GM23338 (cell line): ENCODE data around the gene CACNA2D1.

Experiments used
- CREB1 ChIP-seq: fragments of 250-450 bp; sonication (Bioruptor Pico); IDR thresholded peaks from 2 replicates; pipeline ENCODE4 v1.5.0; 2020; ENCODE audit warnings: low read depth, mild to moderate bottlenecking, moderate library complexity
- EZH2 ChIP-seq: fragments of 200-600 bp; sonication (generic); IDR thresholded peaks from one replicate; pipeline ENCODE4 v1.8.0; 2017; ENCODE audit warnings: antibody characterized with exemption, mild to moderate bottlenecking, low read depth; ENCODE audit not compliant: unreplicated experiment
- EZH2phosphoT487 ChIP-seq: fragments of 200-600 bp; sonication (generic); IDR thresholded peaks from one replicate; pipeline ENCODE4 v1.8.1; 2018; ENCODE audit warnings: antibody characterized with exemption; ENCODE audit not compliant: unreplicated experiment
- JUNB ChIP-seq: IDR thresholded peaks from one replicate; pipeline ENCODE4 v1.6.1; 2016; ENCODE audit warnings: antibody characterized with exemption; ENCODE audit not compliant: unreplicated experiment
- POLR2AphosphoS5 ChIP-seq: IDR thresholded peaks from 2 replicates; pipeline ENCODE4 v1.6.1; 2016; ENCODE audit warnings: antibody characterized with exemption, low read depth
- REST ChIP-seq: IDR thresholded peaks from one replicate; pipeline ENCODE4 v1.6.1; 2018; ENCODE audit warnings: antibody characterized with exemption; ENCODE audit not compliant: unreplicated experiment
- STAT1 ChIP-seq: IDR thresholded peaks from one replicate; pipeline ENCODE4 v1.6.1; 2016; ENCODE audit warnings: antibody characterized with exemption; ENCODE audit not compliant: unreplicated experiment
- TF ChIP-seq, protein P1 (sequence below), 2 experiments: fragments of 200-600 bp in 1 of 2; sonication (generic) in 1 of 2; conservative IDR thresholded peaks; 2 replicates each; pipeline versions ENCODE4 v1.5.1 to v1.6.1; 2016 to 2017; ENCODE audit warnings: antibody characterized with exemption in 2 of 2, low read depth in 2 of 2, mild to moderate bottlenecking in 2 of 2, moderate library complexity in 1 of 2
- TF ChIP-seq, protein P2 (sequence below): IDR thresholded peaks from 2 replicates; pipeline ENCODE4 v1.6.1; 2016; ENCODE audit warnings: antibody characterized with exemption
- TF ChIP-seq, protein P3 (sequence below): fragments of 250-450 bp; sonication (Bioruptor Pico); IDR thresholded peaks from 2 replicates; pipeline ENCODE4 v1.5.0; 2020; ENCODE audit warnings: mild to moderate bottlenecking, moderate library complexity

DNA sequence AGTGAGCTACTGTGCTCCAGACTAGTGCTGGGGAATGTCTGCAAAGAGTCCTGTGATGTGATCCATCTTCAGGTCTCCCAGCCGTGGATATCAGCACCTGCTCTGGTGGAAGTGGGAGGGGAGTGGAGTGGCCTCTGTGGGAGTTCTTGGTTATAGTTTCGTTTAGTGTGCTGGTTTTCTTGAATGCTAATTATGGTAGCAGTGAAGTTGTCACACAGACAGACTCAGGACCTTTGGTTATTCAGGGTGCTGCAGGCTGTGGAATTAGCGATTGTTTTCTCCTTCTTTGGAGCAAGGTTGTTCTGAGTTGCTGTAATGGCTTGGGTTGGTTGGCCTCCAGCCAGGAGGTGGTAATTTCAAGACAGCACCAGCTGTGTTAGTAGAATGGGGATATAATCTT lies 541.0 kb downstream of the CACNA2D1 start:
- TF ChIP-seq EZH2 (no peak), REST (no peak), STAT1 (no peak), POLR2AphosphoS5 (no peak), EZH2phosphoT487 (no peak), CREB1 (no peak), JUNB (no peak)
- TF ChIP-seq, protein P1, sequence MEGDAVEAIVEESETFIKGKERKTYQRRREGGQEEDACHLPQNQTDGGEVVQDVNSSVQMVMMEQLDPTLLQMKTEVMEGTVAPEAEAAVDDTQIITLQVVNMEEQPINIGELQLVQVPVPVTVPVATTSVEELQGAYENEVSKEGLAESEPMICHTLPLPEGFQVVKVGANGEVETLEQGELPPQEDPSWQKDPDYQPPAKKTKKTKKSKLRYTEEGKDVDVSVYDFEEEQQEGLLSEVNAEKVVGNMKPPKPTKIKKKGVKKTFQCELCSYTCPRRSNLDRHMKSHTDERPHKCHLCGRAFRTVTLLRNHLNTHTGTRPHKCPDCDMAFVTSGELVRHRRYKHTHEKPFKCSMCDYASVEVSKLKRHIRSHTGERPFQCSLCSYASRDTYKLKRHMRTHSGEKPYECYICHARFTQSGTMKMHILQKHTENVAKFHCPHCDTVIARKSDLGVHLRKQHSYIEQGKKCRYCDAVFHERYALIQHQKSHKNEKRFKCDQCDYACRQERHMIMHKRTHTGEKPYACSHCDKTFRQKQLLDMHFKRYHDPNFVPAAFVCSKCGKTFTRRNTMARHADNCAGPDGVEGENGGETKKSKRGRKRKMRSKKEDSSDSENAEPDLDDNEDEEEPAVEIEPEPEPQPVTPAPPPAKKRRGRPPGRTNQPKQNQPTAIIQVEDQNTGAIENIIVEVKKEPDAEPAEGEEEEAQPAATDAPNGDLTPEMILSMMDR (conservative IDR thresholded peaks at IDR 0.05; ENCODE audit: low read depth in 2 of 2), result no peak
- TF ChIP-seq, protein P2, sequence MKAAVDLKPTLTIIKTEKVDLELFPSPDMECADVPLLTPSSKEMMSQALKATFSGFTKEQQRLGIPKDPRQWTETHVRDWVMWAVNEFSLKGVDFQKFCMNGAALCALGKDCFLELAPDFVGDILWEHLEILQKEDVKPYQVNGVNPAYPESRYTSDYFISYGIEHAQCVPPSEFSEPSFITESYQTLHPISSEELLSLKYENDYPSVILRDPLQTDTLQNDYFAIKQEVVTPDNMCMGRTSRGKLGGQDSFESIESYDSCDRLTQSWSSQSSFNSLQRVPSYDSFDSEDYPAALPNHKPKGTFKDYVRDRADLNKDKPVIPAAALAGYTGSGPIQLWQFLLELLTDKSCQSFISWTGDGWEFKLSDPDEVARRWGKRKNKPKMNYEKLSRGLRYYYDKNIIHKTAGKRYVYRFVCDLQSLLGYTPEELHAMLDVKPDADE, result no peak
- TF ChIP-seq, protein P3, sequence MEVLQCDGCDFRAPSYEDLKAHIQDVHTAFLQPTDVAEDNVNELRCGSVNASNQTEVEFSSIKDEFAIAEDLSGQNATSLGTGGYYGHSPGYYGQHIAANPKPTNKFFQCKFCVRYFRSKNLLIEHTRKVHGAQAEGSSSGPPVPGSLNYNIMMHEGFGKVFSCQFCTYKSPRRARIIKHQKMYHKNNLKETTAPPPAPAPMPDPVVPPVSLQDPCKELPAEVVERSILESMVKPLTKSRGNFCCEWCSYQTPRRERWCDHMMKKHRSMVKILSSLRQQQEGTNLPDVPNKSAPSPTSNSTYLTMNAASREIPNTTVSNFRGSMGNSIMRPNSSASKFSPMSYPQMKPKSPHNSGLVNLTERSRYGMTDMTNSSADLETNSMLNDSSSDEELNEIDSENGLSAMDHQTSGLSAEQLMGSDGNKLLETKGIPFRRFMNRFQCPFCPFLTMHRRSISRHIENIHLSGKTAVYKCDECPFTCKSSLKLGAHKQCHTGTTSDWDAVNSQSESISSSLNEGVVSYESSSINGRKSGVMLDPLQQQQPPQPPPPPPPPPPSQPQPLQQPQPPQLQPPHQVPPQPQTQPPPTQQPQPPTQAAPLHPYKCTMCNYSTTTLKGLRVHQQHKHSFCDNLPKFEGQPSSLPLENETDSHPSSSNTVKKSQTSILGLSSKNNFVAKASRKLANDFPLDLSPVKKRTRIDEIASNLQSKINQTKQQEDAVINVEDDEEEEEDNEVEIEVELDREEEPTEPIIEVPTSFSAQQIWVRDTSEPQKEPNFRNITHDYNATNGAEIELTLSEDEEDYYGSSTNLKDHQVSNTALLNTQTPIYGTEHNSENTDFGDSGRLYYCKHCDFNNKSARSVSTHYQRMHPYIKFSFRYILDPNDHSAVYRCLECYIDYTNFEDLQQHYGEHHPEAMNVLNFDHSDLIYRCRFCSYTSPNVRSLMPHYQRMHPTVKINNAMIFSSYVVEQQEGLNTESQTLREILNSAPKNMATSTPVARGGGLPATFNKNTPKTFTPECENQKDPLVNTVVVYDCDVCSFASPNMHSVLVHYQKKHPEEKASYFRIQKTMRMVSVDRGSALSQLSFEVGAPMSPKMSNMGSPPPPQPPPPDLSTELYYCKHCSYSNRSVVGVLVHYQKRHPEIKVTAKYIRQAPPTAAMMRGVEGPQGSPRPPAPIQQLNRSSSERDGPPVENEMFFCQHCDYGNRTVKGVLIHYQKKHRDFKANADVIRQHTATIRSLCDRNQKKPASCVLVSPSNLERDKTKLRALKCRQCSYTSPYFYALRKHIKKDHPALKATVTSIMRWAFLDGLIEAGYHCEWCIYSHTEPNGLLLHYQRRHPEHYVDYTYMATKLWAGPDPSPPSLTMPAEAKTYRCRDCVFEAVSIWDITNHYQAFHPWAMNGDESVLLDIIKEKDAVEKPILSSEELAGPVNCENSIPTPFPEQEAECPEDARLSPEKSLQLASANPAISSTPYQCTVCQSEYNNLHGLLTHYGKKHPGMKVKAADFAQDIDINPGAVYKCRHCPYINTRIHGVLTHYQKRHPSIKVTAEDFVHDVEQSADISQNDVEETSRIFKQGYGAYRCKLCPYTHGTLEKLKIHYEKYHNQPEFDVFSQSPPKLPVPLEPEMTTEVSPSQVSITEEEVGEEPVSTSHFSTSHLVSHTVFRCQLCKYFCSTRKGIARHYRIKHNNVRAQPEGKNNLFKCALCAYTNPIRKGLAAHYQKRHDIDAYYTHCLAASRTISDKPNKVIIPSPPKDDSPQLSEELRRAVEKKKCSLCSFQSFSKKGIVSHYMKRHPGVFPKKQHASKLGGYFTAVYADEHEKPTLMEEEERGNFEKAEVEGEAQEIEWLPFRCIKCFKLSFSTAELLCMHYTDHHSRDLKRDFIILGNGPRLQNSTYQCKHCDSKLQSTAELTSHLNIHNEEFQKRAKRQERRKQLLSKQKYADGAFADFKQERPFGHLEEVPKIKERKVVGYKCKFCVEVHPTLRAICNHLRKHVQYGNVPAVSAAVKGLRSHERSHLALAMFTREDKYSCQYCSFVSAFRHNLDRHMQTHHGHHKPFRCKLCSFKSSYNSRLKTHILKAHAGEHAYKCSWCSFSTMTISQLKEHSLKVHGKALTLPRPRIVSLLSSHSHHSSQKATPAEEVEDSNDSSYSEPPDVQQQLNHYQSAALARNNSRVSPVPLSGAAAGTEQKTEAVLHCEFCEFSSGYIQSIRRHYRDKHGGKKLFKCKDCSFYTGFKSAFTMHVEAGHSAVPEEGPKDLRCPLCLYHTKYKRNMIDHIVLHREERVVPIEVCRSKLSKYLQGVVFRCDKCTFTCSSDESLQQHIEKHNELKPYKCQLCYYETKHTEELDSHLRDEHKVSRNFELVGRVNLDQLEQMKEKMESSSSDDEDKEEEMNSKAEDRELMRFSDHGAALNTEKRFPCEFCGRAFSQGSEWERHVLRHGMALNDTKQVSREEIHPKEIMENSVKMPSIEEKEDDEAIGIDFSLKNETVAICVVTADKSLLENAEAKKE (CRISPR knock-in tag), result no peak
